Mucosa of rectum (tissue), 2 donors: Measurements from ENCODE around the gene MKRN2.

Source experiments
- H3K27ac ChIP-seq, 2 donors: one replicate each; pipeline ENCODE4 v1.7.0; 2013; ENCODE audit warnings: inconsistent platforms in 2 of 2, low read depth in 2 of 2, low read length in 2 of 2
- H3K27me3 ChIP-seq, 2 donors: one replicate each; pipeline ENCODE4 v1.7.0; 2013; ENCODE audit warnings: low read length in 2 of 2; ENCODE audit not compliant: control insufficient read depth in 2 of 2, insufficient read depth in 2 of 2
- H3K36me3 ChIP-seq, 2 donors: one replicate each; pipeline ENCODE4 v1.7.0; 2013; ENCODE audit warnings: low read length in 2 of 2; ENCODE audit not compliant: control insufficient read depth in 2 of 2, insufficient read depth in 2 of 2
- H3K4me1 ChIP-seq, 2 donors: one replicate each; pipeline ENCODE4 v1.7.0; 2013; ENCODE audit warnings: low read length in 2 of 2, mild to moderate bottlenecking in 1 of 2; ENCODE audit not compliant: control insufficient read depth in 2 of 2, insufficient read depth in 2 of 2
- H3K4me3 ChIP-seq, 2 donors: one replicate each; pipeline ENCODE4 v1.7.0; 2013; ENCODE audit warnings: low read length in 2 of 2
- H3K9ac ChIP-seq, 2 donors: one replicate each; pipeline ENCODE4 v1.7.0; 2013; ENCODE audit warnings: low read length in 2 of 2, low read depth in 1 of 2, mild to moderate bottlenecking in 1 of 2
- H3K9me3 ChIP-seq, 2 donors: one replicate each; pipeline ENCODE4 v1.7.0; 2013; ENCODE audit warnings: low read length in 2 of 2; ENCODE audit not compliant: control insufficient read depth in 2 of 2
- donor health status: healthy.
- donor health status: Normal muscosa, but diverticular disease.

The MKRN2 gene

DNA sequence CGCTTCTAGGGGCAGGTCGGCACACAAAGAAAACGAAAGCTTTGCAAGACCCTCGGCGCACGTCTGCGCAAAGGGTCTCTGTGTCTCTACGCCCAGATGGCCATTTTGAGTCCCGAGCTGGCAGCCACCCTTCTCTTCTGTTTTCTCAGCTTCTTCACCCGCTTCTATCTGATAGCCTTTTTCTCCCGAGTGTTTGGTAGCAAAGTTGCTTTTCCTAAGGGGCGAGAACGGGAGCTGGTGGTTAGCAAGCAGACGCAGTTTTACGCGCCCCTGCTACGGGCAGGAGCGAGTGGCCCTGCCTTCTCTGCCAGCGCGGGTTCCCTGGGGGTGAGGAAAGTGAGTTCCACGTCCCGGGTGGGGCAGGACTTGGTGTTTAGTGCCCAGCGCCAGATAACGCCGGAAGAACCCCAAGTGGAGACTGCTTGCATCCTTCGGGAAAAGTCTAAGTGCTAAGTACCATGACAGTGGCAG is 2.9 kb upstream of the MKRN2 start:
- H3K36me3 ChIP-seq = no peaks in the 10 kb centered on the region
- peaks cover 17 to 23% of the 10 kb centered on the region in 2 donors for H3K4me1 ChIP-seq
- peaks cover 7 to 8% of the 10 kb centered on the region in 2 donors for H3K27me3 ChIP-seq
- H3K9ac ChIP-seq = peak overlapping the region; percentile 32 to 63
- no peaks in the 10 kb centered on the region for H3K9me3 ChIP-seq
- H3K4me3 ChIP-seq = peak overlapping the region; percentile 63 to 69
- no peak overlapping the region for H3K27ac ChIP-seq

GRCh38 chr3:12556314-12556689 is 585 bp upstream of the MKRN2 start:
- Histone ChIP-seq H3K27ac (peak overlapping the region; percentile 98), H3K4me3 (peak overlapping the region; percentile 85 to 91), H3K9me3 (no peaks in the 10 kb centered on the region), H3K36me3 (no peaks in the 10 kb centered on the region), H3K4me1 (peaks cover 22 to 23% of the 10 kb centered on the region in 2 donors), H3K9ac (peak overlapping the region; percentile 79 to 91), H3K27me3 (peaks cover 7 to 8% of the 10 kb centered on the region in 2 donors)

GRCh38 chr3:12557473-12558100 is 700 bp downstream of the MKRN2 start:
- Histone ChIP-seq H3K36me3 (no peaks in the 10 kb centered on the region), H3K9ac (peak overlapping the region; percentile 88 to 91), H3K27ac (peak overlapping the region; percentile 98), H3K4me1 (peaks cover 22 to 23% of the 10 kb centered on the region in 2 donors), H3K9me3 (no peaks in the 10 kb centered on the region), H3K27me3 (peaks cover 7 to 8% of the 10 kb centered on the region in 2 donors), H3K4me3 (peak overlapping the region; percentile 85 to 91)

DNA sequence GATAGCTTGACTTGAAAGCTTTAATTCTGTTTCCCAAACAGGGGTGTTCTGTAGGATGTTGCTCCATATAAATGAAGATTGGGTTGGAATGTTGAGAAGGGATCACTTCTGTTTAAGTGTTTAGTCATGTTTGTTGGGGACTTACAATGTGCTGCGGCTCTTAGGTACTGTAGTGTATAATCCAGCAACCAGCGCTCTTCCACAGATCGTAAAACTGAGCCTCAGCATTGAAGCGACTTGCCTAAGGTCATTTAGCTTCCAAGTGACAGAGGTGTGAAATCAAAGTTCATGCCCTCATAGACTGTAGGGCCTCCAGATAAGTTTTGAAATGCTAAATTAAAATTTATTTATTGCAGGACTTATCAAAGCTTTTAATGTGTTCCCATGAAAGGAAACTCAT is 1.8 kb downstream of the MKRN2 start:
- no peaks in the 10 kb centered on the region for H3K36me3 ChIP-seq
- H3K4me1 ChIP-seq = peaks cover 21% of the 10 kb centered on the region in 2 donors
- peak overlapping the region; percentile 10 to 85 for H3K4me3 ChIP-seq
- no peak overlapping the region for H3K27ac ChIP-seq
- H3K9ac ChIP-seq = peak overlapping the region; percentile 1 to 36
- H3K9me3 ChIP-seq = no peaks in the 10 kb centered on the region
- H3K27me3 ChIP-seq = peaks cover 5% of the 10 kb centered on the region in 2 donors

- H3K27ac ChIP-seq = no peak overlapping the region
- H3K4me1 ChIP-seq = peaks cover 16 to 17% of the 10 kb centered on the region in 2 donors
- no peaks in the 10 kb centered on the region for H3K36me3 ChIP-seq
- H3K9ac ChIP-seq = no peak overlapping the region
- no peaks in the 10 kb centered on the region for H3K9me3 ChIP-seq
- H3K27me3 ChIP-seq = no peaks in the 10 kb centered on the region
- no peak overlapping the region for H3K4me3 ChIP-seq
These were observed 2.6 kb downstream of the MKRN2 start for GRCh38 chr3:12559520-12559919.

GRCh38 chr3:12560505-12561190 is 3.8 kb downstream of the MKRN2 start:
- H3K27me3 ChIP-seq = no peaks in the 10 kb centered on the region
- H3K36me3 ChIP-seq = no peaks in the 10 kb centered on the region
- no peak overlapping the region for H3K4me3 ChIP-seq
- peaks cover 16 to 17% of the 10 kb centered on the region in 2 donors for H3K4me1 ChIP-seq
- no peak overlapping the region for H3K27ac ChIP-seq
- no peak overlapping the region for H3K9ac ChIP-seq
- no peaks in the 10 kb centered on the region for H3K9me3 ChIP-seq

GRCh38 chr3:12561397-12561796 is 4.5 kb downstream of the MKRN2 start:
- Histone ChIP-seq H3K4me3 (no peak overlapping the region), H3K9ac (no peak overlapping the region), H3K4me1 (peaks cover 16% of the 10 kb centered on the region in 2 donors), H3K27me3 (no peaks in the 10 kb centered on the region), H3K27ac (no peak overlapping the region), H3K9me3 (no peaks in the 10 kb centered on the region), H3K36me3 (no peaks in the 10 kb centered on the region)

GRCh38 chr3:12562451-12562850 is 5.6 kb downstream of the MKRN2 start:
- H3K9me3 ChIP-seq = no peaks in the 10 kb centered on the region
- H3K4me3 ChIP-seq = no peak overlapping the region
- no peak overlapping the region for H3K9ac ChIP-seq
- H3K27me3 ChIP-seq = no peaks in the 10 kb centered on the region
- no peak overlapping the region for H3K27ac ChIP-seq
- H3K4me1 ChIP-seq = peaks cover 13 to 16% of the 10 kb centered on the region in 2 donors
- H3K36me3 ChIP-seq = no peaks in the 10 kb centered on the region

DNA sequence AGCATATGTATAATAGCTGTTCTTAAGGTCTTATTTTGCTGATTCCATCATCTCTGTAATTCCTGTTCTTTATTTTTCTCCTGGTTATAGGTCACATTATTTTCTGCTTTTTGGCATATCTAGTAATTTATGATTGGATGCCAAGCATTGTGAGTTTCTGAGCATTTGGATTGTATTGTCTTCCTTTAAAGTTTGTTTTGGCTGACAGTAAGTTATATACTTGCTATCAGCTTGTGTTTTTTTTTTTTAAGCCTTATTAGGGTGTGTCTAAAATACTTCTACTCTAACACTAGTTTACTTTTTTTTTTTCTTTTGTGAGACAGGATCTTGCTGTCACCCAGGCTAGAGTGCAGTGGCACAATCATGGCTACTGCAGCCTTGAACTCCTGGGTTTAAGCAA is 10.1 kb downstream of the MKRN2 start:
- Histone ChIP-seq H3K4me3 (no peak overlapping the region), H3K36me3 (peaks cover 12 to 26% of the 10 kb centered on the region in 2 donors), H3K4me1 (no peaks in the 10 kb centered on the region), H3K9ac (no peak overlapping the region), H3K27me3 (no peaks in the 10 kb centered on the region), H3K27ac (no peak overlapping the region), H3K9me3 (no peaks in the 10 kb centered on the region)

GRCh38 chr3:12568747-12569146 is 11.9 kb downstream of the MKRN2 start:
- H3K27me3 ChIP-seq = no peaks in the 10 kb centered on the region
- H3K9ac ChIP-seq = no peak overlapping the region
- no peak overlapping the region for H3K27ac ChIP-seq
- no peak overlapping the region for H3K4me3 ChIP-seq
- H3K4me1 ChIP-seq = no peaks in the 10 kb centered on the region
- H3K36me3 ChIP-seq = peaks cover 21 to 38% of the 10 kb centered on the region in 2 donors
- no peaks in the 10 kb centered on the region for H3K9me3 ChIP-seq
